Fibroblast of villous mesenchyme (primary cell): Measurements from ENCODE around the gene LMO7. TPM values are rescaled to one million over a fixed set of nuclear protein-coding genes. Genes with fewer than 3 reads are reported as not detected.

Source experiments
- DNase-seq: peaks from one replicate; pipeline ENCODE4 v3.0.0-alpha.2; 2010; ENCODE audit warnings: low read depth
- H3K4me3 ChIP-seq: 2 replicates; pipeline ENCODE4 v1.5.1; 2011; ENCODE audit warnings: low read depth, mild to moderate bottlenecking, low read length
- CTCF ChIP-seq: IDR thresholded peaks from 2 replicates; pipeline ENCODE4 v1.5.1; 2012; ENCODE audit warnings: low read depth, mild to moderate bottlenecking, low read length; ENCODE audit not compliant: insufficient read depth
- total RNA-seq: library from RNA; depleted of rRNA; stranded (reverse); fragments of >200 nt; gene quantifications from 2 replicates; pipeline ENCODE4 v1.2.3, GENCODE V29; 2012

Gene LMO7
- total RNA-seq, result 174 and 185 TPM in 2 replicates

- TF ChIP-seq CTCF, result no peak
- DNase-seq, result peak; percentile 69
- H3K4me3 ChIP-seq, result peak within 1 kb of the TSS; percentile 78
Observed at GRCh38 chr13:75635828-75636435, at the start of gene LMO7. Gene LMO7 (plus strand): TSS chr13:75636330. CDS start chr13:75636658, 328 bp downstream.

GRCh38 chr13:75587679-75588078, 48.5 kb upstream of the LMO7 start:
- H3K4me3 ChIP-seq, result no peak overlapping the region
- no peak for TF ChIP-seq CTCF
- DNase-seq, result no peak

- TF ChIP-seq CTCF, result no peak
- H3K4me3 ChIP-seq, result no peak overlapping the region
- DNase-seq, result no peak
Observed at GRCh38 chr13:75596657-75597182, 39.4 kb upstream of the LMO7 start.

- H3K4me3 ChIP-seq, result no peak overlapping the region
- no peak for DNase-seq
- TF ChIP-seq CTCF, result no peak
Observed at GRCh38 chr13:75600371-75600770, 35.8 kb upstream of the LMO7 start.

GRCh38 chr13:75603038-75603437, 33.1 kb upstream of the LMO7 start:
- H3K4me3 ChIP-seq, result no peak overlapping the region
- DNase-seq, result no peak
- no peak for TF ChIP-seq CTCF

- no peak overlapping the region for H3K4me3 ChIP-seq
- no peak for DNase-seq
- TF ChIP-seq CTCF, result no peak
Observed at GRCh38 chr13:75607447-75607846, 28.7 kb upstream of the LMO7 start.

GRCh38 chr13:75610466-75610865, 25.7 kb upstream of the LMO7 start:
- no peak for TF ChIP-seq CTCF
- no peak for DNase-seq

More at GRCh38 chr13:75610466-75610865, 25.7 kb upstream of the LMO7 start:
- H3K4me3 ChIP-seq, result no peak overlapping the region
